ENCODE measurements around the gene MCOLN2. TPM values are rescaled to one million over a fixed set of nuclear protein-coding genes. Genes with fewer than 3 reads are reported as not detected.

MCOLN2 gene
- total and polyA plus RNA-seq, 2 of the 8 experiments (the other 6 are each of a cell fraction or from before 2014, with no cell fraction given), result 1.7 to 6.1 TPM

- H4K8ac ChIP-seq (ENCODE audit: extremely low read depth, insufficient read depth, low read length), result no peak overlapping the region
- FAIRE-seq, result no peak
These were observed 27.8 kb upstream of the MCOLN2 start for GRCh38 chr1:85024736-85025135.

More at GRCh38 chr1:85024736-85025135, 27.8 kb upstream of the MCOLN2 start:
- Histone ChIP-seq H3K9me3 (ENCODE audit: insufficient read depth in 2 of 2, low read depth in 1 of 2, low read length in 1 of 2) (no peaks in the 10 kb centered on the region), H3K23me2 (ENCODE audit: low read depth, low read length) (no peaks in the 10 kb centered on the region), H4K20me1 (replicated peaks in 1 of 2; ENCODE audit: control insufficient read depth in 1 of 2, insufficient read depth in 2 of 2, low read length in 2 of 2) (no peaks in the 10 kb centered on the region), H2BK5ac (ENCODE audit: low read depth, low read length) (no peak overlapping the region), H3K27ac (ENCODE audit: low read depth, low read length) (no peak overlapping the region), H2BK15ac (ENCODE audit: low read length) (no peak overlapping the region), H3K27me3 (replicated peaks in 1 of 4; ENCODE audit: control insufficient read depth in 3 of 4, extremely low read depth in 1 of 4, insufficient read depth in 3 of 4, low read length in 3 of 4) (no peaks in the 10 kb centered on the region), H3K79me1 (ENCODE audit: low read depth, low read length) (no peaks in the 10 kb centered on the region; the same call in 1 of the 2 replicates), H3K18ac (ENCODE audit: extremely low read depth, low read length) (no peak overlapping the region), H3K9ac (replicated peaks in 1 of 4; ENCODE audit: extremely low read depth in 1 of 4, low read depth in 3 of 4, low read length in 3 of 4) (no peak overlapping the region), H3K4ac (replicated peaks; ENCODE audit: insufficient read length, low read depth, low read length) (no peak overlapping the region), H3K4me3 (ENCODE audit: extremely low read depth in 1 of 4, insufficient read depth in 2 of 4, low read depth in 3 of 4, low read length in 4 of 4) (no peak overlapping the region), H2BK20ac (ENCODE audit: low read length) (no peak overlapping the region), H2BK120ac (replicated peaks; ENCODE audit: low read depth, low read length) (no peak overlapping the region), H3K36me3 (ENCODE audit: control insufficient read depth in 2 of 4, insufficient read depth in 4 of 4, low read length in 3 of 4) (no peaks in the 10 kb centered on the region; a peak in 1 of 8 replicates), H3K4me1 (replicated peaks in 1 of 4; ENCODE audit: control insufficient read depth in 3 of 4, insufficient read depth in 4 of 4, low read length in 3 of 4) (no peaks in the 10 kb centered on the region), H2AFZ (ENCODE audit: low read length) (no peak overlapping the region), H3K79me2 (ENCODE audit: control insufficient read depth in 1 of 2, insufficient read depth in 2 of 2, low read length in 2 of 2) (no peaks in the 10 kb centered on the region), H4K91ac (replicated peaks; ENCODE audit: insufficient read length, low read length) (no peak overlapping the region), H2AK5ac (ENCODE audit: low read depth, low read length) (no peak overlapping the region), H2BK12ac (ENCODE audit: low read depth, low read length) (no peak overlapping the region), H3K23ac (ENCODE audit: insufficient read length) (no peak overlapping the region), H4K5ac (ENCODE audit: insufficient read length, low read depth, low read length) (no peak overlapping the region), H3K14ac (ENCODE audit: insufficient read length) (no peak overlapping the region), H3K56ac (replicated peaks; ENCODE audit: insufficient read length, low read depth, low read length) (no peak overlapping the region), H3K4me2 (ENCODE audit: insufficient read depth in 1 of 2, low read depth in 2 of 2, low read length in 2 of 2) (no peak overlapping the region)
- CTCF ChIA-PET (ENCODE audit: partially characterized antibody), result interaction anchor here (0.7 to 6.1 kb wide), 12 partner anchors 13 to 481 kb away, joined by 3 to 122 read pairs (median 4); no protein-coding TSS in a partner anchor
- TF ChIP-seq HDAC6 (IDR thresholded peaks at IDR 0.05; ENCODE audit: low read depth, low read length) (no peak), JUN (IDR thresholded peaks at IDR 0.05; ENCODE audit: low read depth, low read length) (no peak), GTF2F1 (IDR thresholded peaks at IDR 0.05; ENCODE audit: borderline replicate concordance, low read depth, low read length) (no peak), RAD21 (IDR thresholded peaks at IDR 0.05 in 1 of 2, conservative IDR thresholded peaks at IDR 0.05 in 1 of 2; ENCODE audit: low read depth in 2 of 2, low read length in 2 of 2) (peak; percentile 25 to 57; a peak in 3 of 4 replicates), EZH2 (IDR thresholded peaks at IDR 0.05; ENCODE audit: low read depth, low read length, severe bottlenecking) (no peak), CTCF (IDR thresholded peaks at IDR 0.05; ENCODE audit: control extremely low read depth in 1 of 3, insufficient read depth in 1 of 3, low read depth in 1 of 3, low read length in 3 of 3) (peak; percentile 8 to 50 (median 39)), USF2 (IDR thresholded peaks at IDR 0.05; ENCODE audit: low read length) (no peak)
- POLR2A ChIA-PET (ENCODE audit: partially characterized antibody), result no interaction called here
- 86% methylated on average over 3 of the region's 3 CpGs; no CpG with 5 or more reads in 1 of the 2 experiments for WGBS, 2 experiments (ENCODE audit: extremely low coverage in 1 of 2, insufficient coverage in 1 of 2, insufficient read length in 1 of 2, insufficient replicate concordance in 2 of 2, low coverage in 1 of 2, low lambda C conversion rate in 2 of 2, missing lambda C conversion rate in 1 of 2)
- DNase-seq (ENCODE audit: low read depth in 1 of 2, low spot score in 2 of 2), result no peak

Data from H1 (cell line).